ENCODE results near the gene KLHL29. TPM values are rescaled to one million over a fixed set of nuclear protein-coding genes. Genes with fewer than 3 reads are reported as not detected.

The KLHL29 gene
- total and polyA plus RNA-seq, 2 of the 13 experiments (the other 11 are each of a cell fraction or from before 2014, with no cell fraction given) = 0.01 TPM; not detected in 1

GRCh38 chr2:23642516-23642915 is 257.5 kb downstream of the KLHL29 start (continued):
- TF ChIP-seq NONO (IDR thresholded peaks at IDR 0.05) = no peak
- no peak for TF ChIP-seq NONO (CRISPR knock-in tag; conservative IDR thresholded peaks at IDR 0.05)
- no peak for TF ChIP-seq ZNF674 (CRISPR knock-in tag; IDR thresholded peaks at IDR 0.05; ENCODE audit: low read depth)
- TF ChIP-seq TAF1 (CRISPR knock-in tag; IDR thresholded peaks at IDR 0.05) = no peak
- TF ChIP-seq EED (CRISPR knock-in tag; IDR thresholded peaks at IDR 0.05) = no peak
- no peak for TF ChIP-seq FOXM1 (CRISPR knock-in tag; IDR thresholded peaks at IDR 0.05)
- TF ChIP-seq GRHL1 (CRISPR knock-in tag; conservative IDR thresholded peaks at IDR 0.05) = no peak
- TF ChIP-seq CHD2 (IDR thresholded peaks at IDR 0.05; ENCODE audit: low read depth, low read length) = no peak
- no peak for TF ChIP-seq ZNF772 (CRISPR knock-in tag; IDR thresholded peaks at IDR 0.05)
- no peak for TF ChIP-seq SNRNP70 (IDR thresholded peaks at IDR 0.05; ENCODE audit: low read depth, low read length)

GRCh38 chr2:23645230-23645808 is 260.3 kb downstream of the KLHL29 start:
- BruUV-seq (replicated peaks) = no TSS peak
- H3K36me3 ChIP-seq (replicated peaks in 1 of 2; ENCODE audit: control insufficient read depth in 1 of 2, insufficient read depth in 2 of 2, low read length in 2 of 2) = no peaks in the 10 kb centered on the region
- ChIA-PET POLR2A (no interaction called here), CTCF (ENCODE audit: low intra/inter-chr PET ratio, low total read pairs) (no interaction called here)
- in situ Hi-C loops (cut with HindIII; ENCODE audit: extremely low pct_ligation_motif_present, low pct_unique_long_range_greater_than_20kb) (no loop called here), intact Hi-C loops (cut with micrococcal nuclease; ENCODE audit: unreplicated experiment) (no loop called here)
- WGBS (ENCODE audit: low lambda C conversion rate) = 26% methylated on average over 10 of the region's 10 CpGs
- ATAC-seq (no peak), DNase-seq (ENCODE audit: low spot score) (no peak), FAIRE-seq (no peak)
- no peak overlapping the region for H3K9ac ChIP-seq (ENCODE audit: insufficient read depth, low read depth, low read length)
- no peaks in the 10 kb centered on the region for H3K9me3 ChIP-seq (ENCODE audit: low read length)
- H3K27me3 ChIP-seq (ENCODE audit: control insufficient read depth in 1 of 2, insufficient read depth in 2 of 2, low read length in 2 of 2) = peaks cover 9 to 46% of the 10 kb centered on the region in 2 experiments; a peak in 4 of 5 replicates
- H3K79me2 ChIP-seq (ENCODE audit: insufficient read depth, low read length) = no peaks in the 10 kb centered on the region
- H3K4me3 ChIP-seq (replicated peaks in 1 of 3; ENCODE audit: insufficient read depth in 1 of 3, low read depth in 2 of 3, low read length in 3 of 3) = no peak overlapping the region
- no peak overlapping the region for H2AFZ ChIP-seq (ENCODE audit: low read length)
- no peaks in the 10 kb centered on the region for H3K4me1 ChIP-seq (ENCODE audit: insufficient read depth, low read length)
- H3K4me2 ChIP-seq (ENCODE audit: low read depth, low read length) = no peak overlapping the region
- H4K20me1 ChIP-seq (ENCODE audit: insufficient read depth, low read length) = no peaks in the 10 kb centered on the region
- H3K27ac ChIP-seq (ENCODE audit: extremely low read length, insufficient read depth, low read length) = no peak overlapping the region
- TF ChIP-seq MYPOP (CRISPR knock-in tag; IDR thresholded peaks at IDR 0.05) = no peak
- TF ChIP-seq EZH2 (conservative IDR thresholded peaks at IDR 0.05; ENCODE audit: low read depth, low read length) = no peak
- no peak for TF ChIP-seq DBP (CRISPR knock-in tag; IDR thresholded peaks at IDR 0.05; ENCODE audit: not compliant biosample characterization)
- TF ChIP-seq KLF12 (CRISPR knock-in tag; IDR thresholded peaks at IDR 0.05; ENCODE audit: borderline replicate concordance) = no peak
- TF ChIP-seq JUNB (CRISPR knock-in tag; IDR thresholded peaks at IDR 0.05; ENCODE audit: borderline replicate concordance) = no peak
- TF ChIP-seq NR2F6 (IDR thresholded peaks at IDR 0.05) = no peak
- TF ChIP-seq NR2F6 (CRISPR knock-in tag; IDR thresholded peaks at IDR 0.05) = no peak
- TF ChIP-seq BORCS8-MEF2B (CRISPR knock-in tag; IDR thresholded peaks at IDR 0.05) = no peak
- no peak for TF ChIP-seq TIGD3 (CRISPR knock-in tag; IDR thresholded peaks at IDR 0.05; ENCODE audit: borderline replicate concordance)
- TF ChIP-seq STAG1 (CRISPR knock-in tag; IDR thresholded peaks at IDR 0.05) = no peak
- TF ChIP-seq HOXA9 (CRISPR knock-in tag; IDR thresholded peaks at IDR 0.05; ENCODE audit: borderline replicate concordance) = no peak
- TF ChIP-seq ZNF570 (CRISPR knock-in tag; IDR thresholded peaks at IDR 0.05; ENCODE audit: borderline replicate concordance) = no peak

Data from HepG2 (cell line).